SK-N-SH (cell line): ENCODE measurements around the gene NOTCH1. TPM values are rescaled to one million over a fixed set of nuclear protein-coding genes. Genes with fewer than 3 reads are reported as not detected.

Source experiments
- CTCF ChIA-PET: fragments of 300-600, 350-600 bp; formaldehyde crosslinking; extraction: SDS; loops from one replicate; lab custom pipeline; 2021; lab: Yijun Ruan, JAX
- POLR2A ChIA-PET: fragments of 350-600 bp; sonication (Branson Sonifier 250); formaldehyde crosslinking; extraction: SDS; loops from one replicate; lab custom pipeline; 2020; ENCODE audit warnings: antibody characterized with exemption, inconsistent platforms; lab: Yijun Ruan, JAX
- DNase-seq: peaks from one replicate; pipeline ENCODE4 v3.0.0; 2012
- H2AFZ ChIP-seq: fragments of 200-600 bp; sonication (generic); 2 replicates; pipeline ENCODE4 v1.8.1; 2016; ENCODE audit warnings: antibody characterized with exemption, mild to moderate bottlenecking, low read depth
- H3F3A ChIP-seq: fragments of 200-600 bp; sonication (generic); replicated peaks from 2 replicates; pipeline ENCODE3; 2016; ENCODE audit warnings: antibody characterized with exemption, mild to moderate bottlenecking; ENCODE audit not compliant: insufficient read depth
- H3K27ac ChIP-seq, 2 experiments: fragments of 200-500 bp in 1 of 2; fragments of 200-600 bp in 1 of 2; sonication (Bioruptor generic) in 1 of 2; sonication (generic), shearing (Covaris generic) in 1 of 2; 2 replicates each; pipeline versions ENCODE4 v1.5.1 to v1.6.1; 2014 to 2016; ENCODE audit warnings: low read depth in 2 of 2, inconsistent platforms in 1 of 2, low read length in 1 of 2, mild to moderate bottlenecking in 1 of 2, mixed read lengths in 1 of 2
- H3K27me3 ChIP-seq: fragments of 200-600 bp; sonication (generic), shearing (Covaris generic); 2 replicates; pipeline ENCODE4 v1.6.1; 2016; ENCODE audit warnings: mixed run types; ENCODE audit not compliant: insufficient read depth
- H3K36me3 ChIP-seq, 2 experiments: fragments of 200-500 bp in 1 of 2; fragments of 200-600 bp in 1 of 2; sonication (Bioruptor generic) in 1 of 2; sonication (generic) in 1 of 2; replicated peaks in 1 of 2; 2 replicates each; pipeline versions ENCODE3 to v1.5.1; 2014 to 2016; ENCODE audit warnings: low read length in 1 of 2, mild to moderate bottlenecking in 1 of 2; ENCODE audit not compliant: insufficient read depth in 2 of 2, control insufficient read depth in 1 of 2
- H3K4me1 ChIP-seq, 2 experiments: fragments of 200-500 bp in 1 of 2; fragments of 200-600 bp in 1 of 2; sonication (Bioruptor generic) in 1 of 2; sonication (generic), shearing (Covaris generic) in 1 of 2; 2 replicates each; pipeline versions ENCODE4 v1.5.1 to v1.6.1; 2014 to 2016; ENCODE audit warnings: low read depth in 1 of 2, low read length in 1 of 2, mixed run types in 1 of 2; ENCODE audit not compliant: insufficient read depth in 2 of 2, control insufficient read depth in 1 of 2
- H3K4me2 ChIP-seq: fragments of 200-600 bp; sonication (generic), shearing (Covaris generic); 2 replicates; pipeline ENCODE4 v1.6.1; 2017; ENCODE audit warnings: mixed run types
- H3K4me3 ChIP-seq, 2 experiments: fragments of 200-500 bp in 1 of 2; fragments of 200-600 bp in 1 of 2; sonication (Bioruptor generic) in 1 of 2; sonication (generic), shearing (Covaris generic) in 1 of 2; 2 replicates each; pipeline versions ENCODE4 v1.5.1 to v1.8.1; 2014 to 2016; ENCODE audit warnings: low read depth in 2 of 2, inconsistent platforms in 1 of 2, low read length in 1 of 2, mild to moderate bottlenecking in 1 of 2, mixed read lengths in 1 of 2, moderate library complexity in 1 of 2
- H3K79me2 ChIP-seq: fragments of 200-600 bp; sonication (generic); 2 replicates; pipeline ENCODE4 v1.8.1; 2017; ENCODE audit warnings: mild to moderate bottlenecking; ENCODE audit not compliant: insufficient read depth
- H3K9ac ChIP-seq: fragments of 200-600 bp; sonication (generic); 2 replicates; pipeline ENCODE4 v1.6.1; 2017; ENCODE audit warnings: mixed run types
- H3K9me2 ChIP-seq: fragments of 200-600 bp; sonication (generic); 2 replicates; pipeline ENCODE4 v1.6.1; 2017; ENCODE audit warnings: mixed run types
- H3K9me3 ChIP-seq: fragments of 200-600 bp; sonication (generic); 2 replicates; pipeline ENCODE4 v1.6.1; 2017; ENCODE audit warnings: mixed run types, mild to moderate bottlenecking, moderate library complexity
- H4K20me1 ChIP-seq: fragments of 200-600 bp; sonication (generic); 2 replicates; pipeline ENCODE4 v1.6.1; 2017; ENCODE audit warnings: mild to moderate bottlenecking, mixed run types; ENCODE audit not compliant: insufficient read depth
- CHD2 ChIP-seq: fragments of 150-350 bp; IDR thresholded peaks from 2 replicates; pipeline ENCODE4 v1.6.1; 2018; ENCODE audit warnings: low read length; ENCODE audit not compliant: partially characterized antibody
- CTCF ChIP-seq: fragments of 200-600 bp; sonication (generic); IDR thresholded peaks from 2 replicates; pipeline ENCODE4 v1.6.1; 2017; ENCODE audit warnings: antibody characterized with exemption, mild to moderate bottlenecking, moderate library complexity
- EP300 ChIP-seq, 2 experiments: IDR thresholded peaks; 2 replicates each; pipeline versions ENCODE4 v1.4.0 to v1.6.1; 2012; ENCODE audit warnings: borderline replicate concordance in 1 of 2, low read depth in 1 of 2, low read length in 1 of 2
- EZH2phosphoT487 ChIP-seq: fragments of 200-600 bp; sonication (generic); IDR thresholded peaks from 2 replicates; pipeline ENCODE4 v1.6.1; 2017; ENCODE audit warnings: low read depth, mixed run types, mild to moderate bottlenecking, antibody characterized with exemption, moderate library complexity, borderline replicate concordance
- FOSL2 ChIP-seq: IDR thresholded peaks from 2 replicates; pipeline ENCODE4 v1.4.0; 2012; ENCODE audit warnings: low read depth, mild to moderate bottlenecking, moderate library complexity, borderline replicate concordance
- FOXJ3 ChIP-seq: sonication (generic); formaldehyde crosslinking; IDR thresholded peaks from 2 replicates; pipeline ENCODE4 v1.5.1; 2020; ENCODE audit warnings: mild to moderate bottlenecking, missing genetic modification reagents
- GABPA ChIP-seq: IDR thresholded peaks from 2 replicates; pipeline ENCODE4 v1.4.0; 2012; ENCODE audit warnings: low read depth, mild to moderate bottlenecking
- JUND ChIP-seq: IDR thresholded peaks from 2 replicates; pipeline ENCODE4 v1.4.0; 2012
- MXI1 ChIP-seq: IDR thresholded peaks from 2 replicates; pipeline ENCODE4 v1.6.1; 2012; ENCODE audit warnings: mild to moderate bottlenecking, low read depth, low read length, improper control_type of control experiment
- NFIC ChIP-seq: IDR thresholded peaks from 2 replicates; pipeline ENCODE4 v1.4.0; 2012; ENCODE audit warnings: borderline replicate concordance
- NRF1 ChIP-seq: IDR thresholded peaks from 2 replicates; pipeline ENCODE4 v1.6.1; 2012; ENCODE audit warnings: low read depth, mild to moderate bottlenecking, low read length
- PBX3 ChIP-seq: IDR thresholded peaks from 2 replicates; pipeline ENCODE4; 2012
- RAD21 ChIP-seq: IDR thresholded peaks from 2 replicates; pipeline ENCODE4 v1.6.1; 2012; ENCODE audit warnings: mild to moderate bottlenecking, low read length
- RXRA ChIP-seq: IDR thresholded peaks from 2 replicates; pipeline ENCODE4 v1.4.0; 2012; ENCODE audit warnings: low read depth, mild to moderate bottlenecking, borderline replicate concordance
- SIN3A ChIP-seq: IDR thresholded peaks from 2 replicates; pipeline ENCODE4 v1.6.1; 2012; ENCODE audit warnings: low read depth, mild to moderate bottlenecking, low read length, moderate library complexity, borderline replicate concordance
- TAF1 ChIP-seq: IDR thresholded peaks from 2 replicates; pipeline ENCODE4 v1.6.1; 2012; ENCODE audit warnings: low read depth, mild to moderate bottlenecking, low read length, moderate library complexity, borderline replicate concordance
- YY1 ChIP-seq: IDR thresholded peaks from 2 replicates; pipeline ENCODE4 v1.4.0; 2012; ENCODE audit warnings: low read depth, mild to moderate bottlenecking
- WGBS: methylation state at CpG from one replicate; pipeline ENCODE4 v1.1.6; 2017; ENCODE audit warnings: low lambda C conversion rate; 5-methylcytosine and 5-hydroxymethylcytosine counted together
- polyA plus RNA-seq, 3 experiments: library from polyadenylated mRNA; depleted of rRNA; stranded (reverse); fragments of >200 nt; gene quantifications; 2 replicates each; pipeline ENCODE4 v1.2.3, GENCODE V29; 2012
- TF ChIP-seq, protein P1 (sequence below): fragments of 150-350 bp; IDR thresholded peaks from 2 replicates; pipeline ENCODE4 v1.6.1; 2017; ENCODE audit warnings: antibody characterized with exemption, low read length, low read depth, borderline replicate concordance

The NOTCH1 gene
- polyA plus RNA-seq, 1 of the 3 experiments (the other 2 are of a cell fraction) = 6.6 TPM

GRCh38 chr9:136584934-136585333 is 39.1 kb upstream of the NOTCH1 start:
- no peak overlapping the region for H2AFZ ChIP-seq
- H3K9me3 ChIP-seq = no peaks in the 10 kb centered on the region
- 76% methylated on average over 7 of the region's 10 CpGs for WGBS
- DNase-seq = no peak
- H3K27me3 ChIP-seq = no peaks in the 10 kb centered on the region
- no peak overlapping the region for H3K4me2 ChIP-seq
- no peaks in the 10 kb centered on the region for H3K36me3 ChIP-seq
- no peak overlapping the region for H3K9ac ChIP-seq
- H4K20me1 ChIP-seq = no peaks in the 10 kb centered on the region
- peaks cover 5 to 17% of the 10 kb centered on the region in 2 experiments; a peak in 1 of 4 replicates for H3K4me1 ChIP-seq
- CTCF ChIA-PET = interaction anchor here (1.1 to 1.2 kb wide), 2 partner anchors 35 to 40 kb away, joined by 3 to 4 read pairs; no protein-coding TSS in a partner anchor
- TF ChIP-seq EZH2phosphoT487 = no peak
- TF ChIP-seq TAF1 = no peak
- TF ChIP-seq JUND = no peak
- no peak for TF ChIP-seq NFIC
- TF ChIP-seq, all 33 proteins: peak for 0
- H3K4me3 ChIP-seq = no peak overlapping the region
- H3F3A ChIP-seq = peaks cover 13% of the 10 kb centered on the region
- no peak overlapping the region for H3K27ac ChIP-seq
- POLR2A ChIA-PET = no interaction called here
- no peaks in the 10 kb centered on the region for H3K79me2 ChIP-seq
- no peaks in the 10 kb centered on the region for H3K9me2 ChIP-seq

DNA sequence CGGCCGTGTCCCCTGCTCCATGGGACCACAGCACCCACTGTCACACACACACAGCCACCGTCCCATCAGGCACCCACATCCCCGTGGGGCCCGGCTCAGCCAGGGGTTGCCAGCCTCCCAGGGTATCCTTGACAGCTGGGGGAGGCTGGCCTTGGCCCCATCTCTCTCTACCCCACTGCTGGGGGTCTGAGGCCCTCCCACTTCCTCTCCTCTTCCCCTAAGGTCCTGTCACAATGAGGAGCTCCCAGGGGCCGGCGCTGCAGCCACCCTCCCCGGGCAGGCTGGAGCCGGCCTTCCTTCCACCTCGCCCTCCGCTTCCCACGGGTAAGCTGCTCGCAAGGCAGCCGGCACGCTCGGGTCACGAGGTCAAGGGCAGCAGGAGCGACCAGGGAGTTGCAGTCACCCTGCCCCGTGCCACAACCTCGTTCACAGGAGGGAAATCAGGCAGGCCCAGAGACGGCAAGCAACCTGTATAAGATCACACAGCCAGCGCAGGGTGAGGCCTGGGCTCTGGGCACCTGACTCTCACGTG is 38.6 kb upstream of the NOTCH1 start:
- CTCF ChIA-PET = interaction anchor here (1.1 to 1.2 kb wide), 2 partner anchors 36 to 40 kb away, joined by 3 to 4 read pairs; no protein-coding TSS in a partner anchor
- H3K4me2 ChIP-seq = no peak overlapping the region
- H3K9me2 ChIP-seq = no peaks in the 10 kb centered on the region
- H4K20me1 ChIP-seq = no peaks in the 10 kb centered on the region
- no peak overlapping the region for H3K9ac ChIP-seq
- DNase-seq = no peak
- H3K27me3 ChIP-seq = no peaks in the 10 kb centered on the region
- H3K79me2 ChIP-seq = no peaks in the 10 kb centered on the region
- H3K36me3 ChIP-seq = no peaks in the 10 kb centered on the region
- H2AFZ ChIP-seq = no peak overlapping the region
- POLR2A ChIA-PET = no interaction called here
- no peak overlapping the region for H3K4me3 ChIP-seq
- TF ChIP-seq YY1 (no peak), EP300 (IDR thresholded peaks at IDR 0.05; ENCODE audit: borderline replicate concordance in 1 of 2, low read depth in 1 of 2, low read length in 1 of 2) (no peak), NRF1 (no peak), GABPA (no peak), FOXJ3 (CRISPR knock-in tag) (no peak), FOSL2 (no peak), CHD2 (no peak), TAF1 (no peak), PBX3 (no peak), SIN3A (no peak), RXRA (no peak), RAD21 (no peak), MXI1 (no peak), CTCF (no peak)
- TF ChIP-seq, protein P1, sequence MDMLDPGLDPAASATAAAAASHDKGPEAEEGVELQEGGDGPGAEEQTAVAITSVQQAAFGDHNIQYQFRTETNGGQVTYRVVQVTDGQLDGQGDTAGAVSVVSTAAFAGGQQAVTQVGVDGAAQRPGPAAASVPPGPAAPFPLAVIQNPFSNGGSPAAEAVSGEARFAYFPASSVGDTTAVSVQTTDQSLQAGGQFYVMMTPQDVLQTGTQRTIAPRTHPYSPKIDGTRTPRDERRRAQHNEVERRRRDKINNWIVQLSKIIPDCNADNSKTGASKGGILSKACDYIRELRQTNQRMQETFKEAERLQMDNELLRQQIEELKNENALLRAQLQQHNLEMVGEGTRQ = no peak
- no peaks in the 10 kb centered on the region for H3K9me3 ChIP-seq
- H3K4me1 ChIP-seq = peaks cover 5 to 17% of the 10 kb centered on the region in 2 experiments; a peak in 1 of 4 replicates
- 72% methylated on average over 16 of the region's 23 CpGs for WGBS
- no peak overlapping the region for H3K27ac ChIP-seq
- H3F3A ChIP-seq = peaks cover 18% of the 10 kb centered on the region
